Type B pancreatic cell (in vitro differentiated cells): ENCODE data around the gene ANKK1. TPM values are rescaled to one million over a fixed set of nuclear protein-coding genes. Genes with fewer than 3 reads are reported as not detected.

Experiments
- DNase-seq: peaks from one replicate; pipeline ENCODE4 v3.0.0; 2021; ENCODE audit warnings: mixed read lengths; ENCODE audit not compliant: unreplicated experiment; ENCODE audit errors: extremely low spot score
- H3K27ac Mint-ChIP-seq: 2 replicates; pipeline ENCODE4 v1.8.0; 2021; ENCODE audit warnings: mild to moderate bottlenecking, mixed read lengths
- H3K27me3 Mint-ChIP-seq: 2 replicates; pipeline ENCODE4 v1.8.0; 2021; ENCODE audit warnings: mixed read lengths
- H3K36me3 Mint-ChIP-seq: 2 replicates; pipeline ENCODE4 v1.8.0; 2021; ENCODE audit warnings: mixed read lengths
- H3K4me1 Mint-ChIP-seq: one replicate; pipeline ENCODE4 v1.8.0; 2021; ENCODE audit warnings: mixed read lengths; ENCODE audit not compliant: unreplicated experiment
- H3K4me3 Mint-ChIP-seq: 2 replicates; pipeline ENCODE4 v1.8.0; 2021; ENCODE audit warnings: mild to moderate bottlenecking, mixed read lengths
- H3K9me3 Mint-ChIP-seq: 2 replicates; pipeline ENCODE4 v1.8.0; 2021; ENCODE audit warnings: mixed read lengths
- total RNA-seq: library from RNA; stranded (reverse); gene quantifications from 2 replicates; pipeline ENCODE4 v1.2.1, GENCODE V29; 2021; ENCODE audit warnings: low replicate concordance
- TF ChIP-seq, protein P1 (sequence below): fragments of 200-600 bp; sonication (generic); conservative IDR thresholded peaks from 2 replicates; pipeline ENCODE4 v1.5.0; 2021; ENCODE audit warnings: antibody characterized with exemption, mild to moderate bottlenecking

Gene ANKK1
- total RNA-seq, 1 donor from 2014 or later: 0.53 TPM

DNA sequence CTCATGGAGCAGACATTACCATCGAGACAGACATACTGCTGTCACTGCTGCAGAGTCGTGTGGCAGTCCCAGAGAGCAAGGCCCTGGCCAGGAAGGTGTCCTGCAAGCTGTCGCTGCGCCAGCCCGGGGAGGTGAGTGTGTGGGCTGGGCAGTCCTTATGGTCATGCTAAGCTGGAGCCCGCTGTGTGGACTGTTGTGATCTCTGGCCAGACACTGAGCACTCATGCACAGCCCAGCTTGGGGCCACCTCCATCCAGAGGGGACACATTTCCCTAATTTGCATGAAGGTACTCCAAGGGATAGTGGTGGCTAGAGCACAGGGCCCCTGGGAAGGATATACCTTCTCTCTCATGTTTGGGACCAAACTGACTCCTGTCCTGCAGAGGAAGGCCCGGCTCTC, 9.6 kb downstream of the ANKK1 start:
- Mint-ChIP-seq H3K4me1 (no peaks in the 10 kb centered on the region), H3K4me3 (no peak overlapping the region), H3K36me3 (no peaks in the 10 kb centered on the region), H3K9me3 (no peaks in the 10 kb centered on the region), H3K27ac (no peak overlapping the region), H3K27me3 (peaks cover 7% of the 10 kb centered on the region)
- TF ChIP-seq, protein P1, sequence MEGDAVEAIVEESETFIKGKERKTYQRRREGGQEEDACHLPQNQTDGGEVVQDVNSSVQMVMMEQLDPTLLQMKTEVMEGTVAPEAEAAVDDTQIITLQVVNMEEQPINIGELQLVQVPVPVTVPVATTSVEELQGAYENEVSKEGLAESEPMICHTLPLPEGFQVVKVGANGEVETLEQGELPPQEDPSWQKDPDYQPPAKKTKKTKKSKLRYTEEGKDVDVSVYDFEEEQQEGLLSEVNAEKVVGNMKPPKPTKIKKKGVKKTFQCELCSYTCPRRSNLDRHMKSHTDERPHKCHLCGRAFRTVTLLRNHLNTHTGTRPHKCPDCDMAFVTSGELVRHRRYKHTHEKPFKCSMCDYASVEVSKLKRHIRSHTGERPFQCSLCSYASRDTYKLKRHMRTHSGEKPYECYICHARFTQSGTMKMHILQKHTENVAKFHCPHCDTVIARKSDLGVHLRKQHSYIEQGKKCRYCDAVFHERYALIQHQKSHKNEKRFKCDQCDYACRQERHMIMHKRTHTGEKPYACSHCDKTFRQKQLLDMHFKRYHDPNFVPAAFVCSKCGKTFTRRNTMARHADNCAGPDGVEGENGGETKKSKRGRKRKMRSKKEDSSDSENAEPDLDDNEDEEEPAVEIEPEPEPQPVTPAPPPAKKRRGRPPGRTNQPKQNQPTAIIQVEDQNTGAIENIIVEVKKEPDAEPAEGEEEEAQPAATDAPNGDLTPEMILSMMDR: no peak
- no peak for DNase-seq

DNA sequence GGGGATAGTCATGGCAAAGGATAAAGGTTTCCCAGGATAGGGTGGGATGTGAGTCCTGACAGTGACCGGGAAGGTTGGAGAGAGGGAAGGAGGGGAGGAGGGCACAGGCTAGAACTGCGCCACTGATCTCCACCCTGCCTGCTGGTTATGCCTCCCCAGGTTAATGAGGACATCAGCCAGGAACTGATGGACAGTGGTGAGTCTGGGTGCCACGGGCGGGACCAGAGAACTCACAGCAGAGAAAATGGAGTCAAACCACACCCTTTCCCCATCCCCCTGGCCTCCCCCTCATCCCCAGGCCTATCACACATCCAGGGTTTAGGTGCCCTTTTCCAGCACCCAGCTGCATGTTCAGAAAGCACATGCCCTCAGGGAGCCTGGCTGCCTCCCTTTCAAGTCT, 10.2 kb downstream of the ANKK1 start:
- Mint-ChIP-seq H3K9me3 (no peaks in the 10 kb centered on the region), H3K4me1 (no peaks in the 10 kb centered on the region), H3K27ac (no peak overlapping the region), H3K36me3 (no peaks in the 10 kb centered on the region), H3K27me3 (peaks cover 8% of the 10 kb centered on the region), H3K4me3 (no peak overlapping the region)
- TF ChIP-seq, protein P1: no peak
- no peak for DNase-seq

DNA sequence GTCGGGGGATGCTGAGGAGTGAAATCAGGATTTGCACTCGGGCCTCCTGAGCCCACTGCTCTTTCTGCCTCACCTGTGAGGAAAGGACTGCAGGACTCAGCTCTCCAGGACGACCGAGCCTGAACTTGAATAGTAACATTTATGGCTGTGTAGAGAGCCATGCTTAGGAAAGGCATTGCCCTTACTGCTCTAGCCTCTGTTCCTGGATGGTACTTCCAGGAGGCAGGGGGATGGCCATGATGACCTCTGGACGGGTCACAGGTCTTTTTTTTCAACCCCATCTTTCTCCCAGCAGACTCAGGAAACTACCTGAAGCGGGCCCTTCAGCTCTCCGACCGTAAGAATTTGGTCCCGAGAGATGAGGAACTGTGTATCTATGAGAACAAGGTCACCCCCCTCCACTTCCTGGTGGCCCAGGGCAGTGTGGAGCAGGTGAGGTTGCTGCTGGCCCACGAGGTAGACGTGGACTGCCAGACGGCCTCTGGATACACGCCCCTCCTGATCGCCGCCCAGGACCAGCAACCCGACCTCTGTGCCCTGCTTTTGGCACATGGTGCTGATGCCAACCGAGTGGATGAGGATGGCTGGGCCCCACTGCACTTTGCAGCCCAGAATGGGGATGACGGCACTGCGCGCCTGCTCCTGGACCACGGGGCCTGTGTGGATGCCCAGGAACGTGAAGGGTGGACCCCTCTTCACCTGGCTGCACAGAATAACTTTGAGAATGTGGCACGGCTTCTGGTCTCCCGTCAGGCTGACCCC, 11.3 kb downstream of the ANKK1 start:
- Mint-ChIP-seq H3K4me3 (no peak overlapping the region), H3K36me3 (no peaks in the 10 kb centered on the region), H3K27me3 (peaks cover 16% of the 10 kb centered on the region), H3K27ac (no peak overlapping the region), H3K9me3 (no peaks in the 10 kb centered on the region), H3K4me1 (no peaks in the 10 kb centered on the region)
- TF ChIP-seq, protein P1: no peak
- no peak for DNase-seq

DNA sequence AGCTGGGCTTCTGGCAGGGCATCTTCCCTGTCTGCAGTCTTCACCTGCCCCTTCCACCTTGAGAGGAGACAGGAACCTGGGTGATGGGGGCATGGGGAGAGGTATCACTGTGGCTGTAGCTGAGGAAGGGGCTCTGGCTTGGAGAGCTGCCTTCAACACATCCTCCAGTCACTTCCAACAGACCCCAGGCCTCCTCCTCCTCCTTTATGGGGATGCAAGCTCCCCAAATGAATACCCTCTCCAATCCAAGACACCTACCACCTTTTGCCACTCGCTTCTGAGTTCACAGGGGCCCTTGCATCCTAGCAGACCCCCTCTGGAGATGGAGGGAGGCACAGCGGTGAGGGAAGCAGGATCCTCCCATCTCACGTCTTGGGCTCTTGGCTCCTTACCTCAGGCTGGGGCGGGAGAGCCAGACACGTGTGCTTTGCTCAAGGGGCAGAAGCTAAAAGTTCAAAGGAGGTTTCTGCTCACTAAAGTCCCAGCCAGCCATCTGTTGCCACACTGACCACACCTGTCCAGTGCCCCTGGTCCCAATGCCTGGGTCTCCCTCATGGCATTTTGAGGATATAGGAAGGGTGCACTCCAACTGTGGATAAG, 13.2 kb downstream of the ANKK1 start:
- Mint-ChIP-seq H3K27ac (no peak overlapping the region), H3K27me3 (peaks cover 25% of the 10 kb centered on the region), H3K9me3 (no peaks in the 10 kb centered on the region), H3K4me3 (no peak overlapping the region), H3K36me3 (no peaks in the 10 kb centered on the region), H3K4me1 (peaks cover 6% of the 10 kb centered on the region)
- TF ChIP-seq, protein P1: no peak
- DNase-seq: no peak

DNA sequence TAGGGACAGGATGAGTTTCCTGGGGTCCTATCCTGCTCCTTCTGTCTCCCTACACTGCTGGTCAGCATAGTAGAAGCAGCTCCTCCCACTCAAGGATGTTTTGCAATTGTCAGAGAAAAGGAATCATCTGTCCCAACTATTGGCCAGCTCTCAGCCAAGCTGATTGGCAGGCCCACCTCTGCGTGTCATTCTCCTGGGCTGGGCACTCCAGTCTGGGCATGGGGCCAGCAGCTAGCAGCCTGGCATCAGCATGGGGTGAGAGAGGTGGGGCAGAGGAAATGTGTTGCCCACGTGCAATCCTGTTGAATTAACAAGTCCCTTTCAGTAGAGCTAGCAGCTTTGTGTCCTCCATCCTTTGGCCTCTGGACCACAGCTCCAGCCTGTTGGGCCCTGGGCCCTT, 14.1 kb downstream of the ANKK1 start:
- H3K4me3 Mint-ChIP-seq: no peak overlapping the region
- no peaks in the 10 kb centered on the region for H3K36me3 Mint-ChIP-seq
- no peaks in the 10 kb centered on the region for H3K9me3 Mint-ChIP-seq
- H3K27ac Mint-ChIP-seq: no peak overlapping the region
- H3K4me1 Mint-ChIP-seq: peaks cover 6% of the 10 kb centered on the region
- peaks cover 25% of the 10 kb centered on the region for H3K27me3 Mint-ChIP-seq
- DNase-seq: no peak
- TF ChIP-seq, protein P1: no peak
